Activated naive CD4-positive, alpha-beta T cell treated with anti-CD3 and anti-CD28 coated beads for 36 hours (primary cell): ENCODE results near the gene DDX43. TPM values are rescaled to one million over a fixed set of nuclear protein-coding genes. Genes with fewer than 3 reads are reported as not detected.

Experiments
- CTCF ChIA-PET: fragments of 350-600 bp; sonication (Branson Sonifier 250); formaldehyde crosslinking; loops from one replicate; lab custom pipeline; 2021; ENCODE audit warnings: antibody characterized with exemption; lab: Charles Lee
- DNase-seq: peaks from one replicate; pipeline ENCODE4 v3.0.0-alpha.2; 2020
- H3K27ac Mint-ChIP-seq: one replicate; pipeline ENCODE4 v1.8.0; 2021; ENCODE audit warnings: mild to moderate bottlenecking, mixed read lengths
- H3K27me3 Mint-ChIP-seq: one replicate; pipeline ENCODE4 v1.8.0; 2021; ENCODE audit warnings: low read depth, mixed read lengths
- H3K36me3 Mint-ChIP-seq: one replicate; pipeline ENCODE4 v1.8.0; 2021; ENCODE audit warnings: low read depth, mixed read lengths
- H3K4me1 Mint-ChIP-seq: one replicate; pipeline ENCODE4 v1.8.0; 2021; ENCODE audit warnings: low read depth, mixed read lengths
- H3K4me3 Mint-ChIP-seq: one replicate; pipeline ENCODE4 v1.8.0; 2021; ENCODE audit warnings: mild to moderate bottlenecking, moderate library complexity, mixed read lengths
- H3K9me3 Mint-ChIP-seq: one replicate; pipeline ENCODE4 v1.8.0; 2021; ENCODE audit warnings: mixed read lengths
- intact Hi-C: fragments of 100-400 bp; cut with micrococcal nuclease; formaldehyde crosslinking; loops from one replicate; pipeline ENCODE4 v1.15.1; 2023
- total RNA-seq, 2 experiments: library from RNA; stranded (reverse); gene quantifications; one replicate each; pipeline ENCODE4 v1.2.3, GENCODE V29; 2021

Gene DDX43
- total RNA-seq, result not detected

GRCh38 chr6:73394577-73395354 lies at the start of gene DDX43:
DDX43 (plus strand) TSS chr6:73394828; CDS start chr6:73394906, 78 bp downstream.
- intact Hi-C loops, result no loop called here
- CTCF ChIA-PET, result no interaction called here
- Mint-ChIP-seq H3K27ac (no peak within 1 kb of the TSS), H3K36me3 (no peaks in the 10 kb centered on the region), H3K9me3 (no peaks in the 10 kb centered on the region), H3K4me1 (no peaks in the 10 kb centered on the region), H3K27me3 (no peaks in the 10 kb centered on the region), H3K4me3 (peak within 1 kb of the TSS; percentile 24)
- DNase-seq, result peak; percentile 14

- Mint-ChIP-seq H3K4me1 (no peaks in the 10 kb centered on the region), H3K36me3 (no peaks in the 10 kb centered on the region), H3K27ac (no peak overlapping the region), H3K4me3 (no peak overlapping the region), H3K9me3 (no peaks in the 10 kb centered on the region), H3K27me3 (peaks cover 22% of the 10 kb centered on the region)
- no peak for DNase-seq
- intact Hi-C loops, result no loop called here
- CTCF ChIA-PET, result interaction anchor here (1.7 kb wide), 1 partner anchor 40 kb away, joined by 9 read pairs; no protein-coding TSS in a partner anchor
These were observed 46.0 kb upstream of the DDX43 start for GRCh38 chr6:73348550-73349204.

- CTCF ChIA-PET, result interaction anchor here (0.6 to 1.7 kb wide), 2 partner anchors 39 to 921 kb away, joined by 3 to 9 read pairs; no protein-coding TSS in a partner anchor
- intact Hi-C loops, result no loop called here
- H3K27me3 Mint-ChIP-seq, result peaks cover 22% of the 10 kb centered on the region
- DNase-seq, result no peak
- H3K4me1 Mint-ChIP-seq, result no peaks in the 10 kb centered on the region
- H3K9me3 Mint-ChIP-seq, result no peaks in the 10 kb centered on the region
- H3K36me3 Mint-ChIP-seq, result no peaks in the 10 kb centered on the region
- H3K4me3 Mint-ChIP-seq, result no peak overlapping the region
- H3K27ac Mint-ChIP-seq, result no peak overlapping the region
These were observed 45.3 kb upstream of the DDX43 start for GRCh38 chr6:73349311-73349710.

GRCh38 chr6:73353636-73354593 lies 40.7 kb upstream of the DDX43 start, which contains the start of gene DPPA5:
DPPA5 (minus strand) TSS chr6:73354276; CDS start chr6:73354225, 51 bp downstream.
- Mint-ChIP-seq H3K4me3 (no peak within 1 kb of the TSS), H3K27me3 (peaks cover 13% of the 10 kb centered on the region), H3K4me1 (no peaks in the 10 kb centered on the region), H3K9me3 (no peaks in the 10 kb centered on the region), H3K36me3 (no peaks in the 10 kb centered on the region), H3K27ac (no peak within 1 kb of the TSS)
- no peak for DNase-seq
- intact Hi-C loops, result no loop called here
- CTCF ChIA-PET, result no interaction called here

GRCh38 chr6:73362358-73362757 lies 32.3 kb upstream of the DDX43 start, which contains the start of gene KHDC3L:
KHDC3L (plus strand) TSS chr6:73362658; CDS start chr6:73362730, 72 bp downstream.
- no peaks in the 10 kb centered on the region for H3K36me3 Mint-ChIP-seq
- H3K9me3 Mint-ChIP-seq, result no peaks in the 10 kb centered on the region
- no peak within 1 kb of the TSS for H3K4me3 Mint-ChIP-seq
- intact Hi-C loops, result no loop called here
- CTCF ChIA-PET, result no interaction called here
- no peaks in the 10 kb centered on the region for H3K4me1 Mint-ChIP-seq
- no peaks in the 10 kb centered on the region for H3K27me3 Mint-ChIP-seq
- no peak within 1 kb of the TSS for H3K27ac Mint-ChIP-seq
- DNase-seq, result no peak

GRCh38 chr6:73362869-73363536 lies 31.6 kb upstream of the DDX43 start:
- Mint-ChIP-seq H3K27ac (no peak overlapping the region), H3K9me3 (no peaks in the 10 kb centered on the region), H3K4me1 (no peaks in the 10 kb centered on the region), H3K4me3 (no peak overlapping the region), H3K36me3 (no peaks in the 10 kb centered on the region), H3K27me3 (no peaks in the 10 kb centered on the region)
- intact Hi-C loops, result no loop called here
- CTCF ChIA-PET, result no interaction called here
- no peak for DNase-seq

- Mint-ChIP-seq H3K9me3 (no peaks in the 10 kb centered on the region), H3K27ac (no peak overlapping the region), H3K4me3 (no peak overlapping the region), H3K27me3 (no peaks in the 10 kb centered on the region), H3K4me1 (no peaks in the 10 kb centered on the region), H3K36me3 (no peaks in the 10 kb centered on the region)
- no peak for DNase-seq
- intact Hi-C loops, result no loop called here
- CTCF ChIA-PET, result no interaction called here
These were observed 31.1 kb upstream of the DDX43 start for GRCh38 chr6:73363537-73363875.

- Mint-ChIP-seq H3K27me3 (no peaks in the 10 kb centered on the region), H3K27ac (no peak overlapping the region), H3K4me1 (no peaks in the 10 kb centered on the region), H3K36me3 (no peaks in the 10 kb centered on the region), H3K4me3 (no peak overlapping the region), H3K9me3 (no peaks in the 10 kb centered on the region)
- CTCF ChIA-PET, result no interaction called here
- no peak for DNase-seq
- intact Hi-C loops, result no loop called here
These were observed 30.5 kb upstream of the DDX43 start for GRCh38 chr6:73364121-73364520.

- Mint-ChIP-seq H3K4me3 (no peak overlapping the region), H3K36me3 (no peaks in the 10 kb centered on the region), H3K9me3 (no peaks in the 10 kb centered on the region), H3K4me1 (no peaks in the 10 kb centered on the region), H3K27me3 (no peaks in the 10 kb centered on the region), H3K27ac (no peak overlapping the region)
- intact Hi-C loops, result no loop called here
- CTCF ChIA-PET, result interaction anchor here (1.6 kb wide), 1 partner anchor 25 kb away, joined by 4 read pairs; no protein-coding TSS in a partner anchor
- no peak for DNase-seq
These were observed 30.1 kb upstream of the DDX43 start for GRCh38 chr6:73364549-73364948.

- no peak for DNase-seq
- CTCF ChIA-PET, result interaction anchor here (0.5 to 0.6 kb wide), 2 partner anchors 51 to 244 kb away, joined by 3 read pairs; no protein-coding TSS in a partner anchor
- Mint-ChIP-seq H3K4me3 (no peak overlapping the region), H3K4me1 (no peaks in the 10 kb centered on the region), H3K27me3 (no peaks in the 10 kb centered on the region), H3K27ac (no peak overlapping the region), H3K9me3 (peaks cover 10% of the 10 kb centered on the region), H3K36me3 (no peaks in the 10 kb centered on the region)
- intact Hi-C loops, result no loop called here
These were observed 26.8 kb upstream of the DDX43 start for GRCh38 chr6:73367761-73368355.

- CTCF ChIA-PET, result interaction anchor here (0.5 to 0.6 kb wide), 3 partner anchors 50 to 243 kb away, joined by 3 read pairs; no protein-coding TSS in a partner anchor
- no peaks in the 10 kb centered on the region for H3K4me1 Mint-ChIP-seq
These were observed 26.0 kb upstream of the DDX43 start for GRCh38 chr6:73368675-73369074.

More at GRCh38 chr6:73368675-73369074, 26.0 kb upstream of the DDX43 start:
- peaks cover 10% of the 10 kb centered on the region for H3K9me3 Mint-ChIP-seq
- no peak overlapping the region for H3K27ac Mint-ChIP-seq
- no peaks in the 10 kb centered on the region for H3K36me3 Mint-ChIP-seq
- no peak overlapping the region for H3K4me3 Mint-ChIP-seq
- no peak for DNase-seq
- no peaks in the 10 kb centered on the region for H3K27me3 Mint-ChIP-seq
- intact Hi-C loops, result no loop called here
